Measurements from ENCODE around the gene BMX.

BMX gene

DNA sequence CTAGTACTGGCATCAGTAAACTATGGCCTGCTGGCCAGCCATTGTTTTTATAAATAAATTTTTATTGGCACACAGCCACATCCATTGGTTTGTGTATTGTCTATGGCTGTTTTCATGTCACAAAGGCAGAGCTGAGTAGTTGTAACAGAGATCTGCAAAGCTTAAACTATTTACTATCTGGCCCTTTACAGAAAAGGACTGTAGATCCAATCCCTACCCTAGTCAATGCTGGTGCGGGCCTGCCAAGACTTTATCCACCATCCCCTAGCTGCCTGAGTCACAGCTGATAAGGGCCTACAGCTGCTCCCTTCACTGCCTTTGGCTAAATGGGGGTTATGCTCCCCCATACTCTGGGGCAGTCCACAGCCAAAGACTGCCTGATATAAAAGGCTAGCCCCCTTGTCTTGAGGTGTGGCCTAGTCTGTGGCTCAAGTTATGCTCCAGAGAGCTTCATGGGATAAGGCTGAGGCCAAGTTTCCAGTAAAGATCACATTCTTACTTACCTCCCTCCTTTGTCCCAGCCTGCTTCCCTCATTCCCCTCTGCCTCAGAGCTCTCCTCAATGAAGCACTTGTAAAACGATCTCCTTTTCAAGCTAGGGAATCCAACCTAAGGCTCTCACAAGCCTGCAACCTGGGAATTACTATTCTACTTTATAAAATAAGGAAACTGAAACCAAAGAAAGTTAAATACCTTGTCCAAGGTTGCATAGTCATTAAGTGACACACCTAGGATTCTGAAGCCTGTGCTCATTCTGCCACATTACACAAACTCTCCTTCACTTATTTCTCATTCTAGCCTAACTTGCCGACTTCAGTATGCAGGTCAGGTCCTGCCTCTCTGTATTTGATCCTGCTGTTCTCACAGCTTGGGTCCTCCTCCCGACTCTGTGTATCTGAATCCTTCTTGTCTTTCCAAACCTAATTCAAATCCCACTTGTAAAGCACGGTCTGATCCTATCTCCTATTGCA lies 79.5 kb downstream of the BMX start:
- peaks cover 2% of the 10 kb centered on the region for H3K27me3 Mint-ChIP-seq

DNA sequence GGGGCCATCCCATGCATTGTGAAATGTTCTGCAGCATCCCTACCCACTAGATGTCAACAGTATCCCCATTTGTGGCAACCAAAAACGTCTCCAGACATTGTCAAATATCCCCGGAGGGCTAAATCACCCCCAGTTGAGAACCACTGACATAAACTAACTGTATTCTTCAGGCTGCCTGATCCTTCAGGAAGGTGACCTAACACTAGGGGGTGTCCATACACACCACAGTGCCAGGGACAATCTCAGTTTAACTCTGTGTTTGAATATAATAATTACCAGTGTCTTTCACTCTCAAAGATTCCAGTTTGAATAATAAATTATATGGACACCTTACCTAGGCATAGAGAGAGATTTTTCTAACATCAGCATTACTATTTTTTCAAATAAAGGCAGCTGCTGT lies 93.8 kb downstream of the BMX start:
- no peak overlapping the region for H3K27ac Mint-ChIP-seq
- H3K9me3 Mint-ChIP-seq: no peaks in the 10 kb centered on the region
- H3K27me3 Mint-ChIP-seq: peaks cover 7% of the 10 kb centered on the region
- H3K4me1 Mint-ChIP-seq: no peaks in the 10 kb centered on the region
- no peak overlapping the region for H3K4me3 Mint-ChIP-seq
- H3K36me3 Mint-ChIP-seq: no peaks in the 10 kb centered on the region

More for the DNA sequence above, 79.5 kb downstream of the BMX start:
- H3K4me3 Mint-ChIP-seq: no peak overlapping the region
- H3K36me3 Mint-ChIP-seq: no peaks in the 10 kb centered on the region
- H3K27ac Mint-ChIP-seq: no peak overlapping the region
- H3K4me1 Mint-ChIP-seq: no peaks in the 10 kb centered on the region
- H3K9me3 Mint-ChIP-seq: no peaks in the 10 kb centered on the region

DNA sequence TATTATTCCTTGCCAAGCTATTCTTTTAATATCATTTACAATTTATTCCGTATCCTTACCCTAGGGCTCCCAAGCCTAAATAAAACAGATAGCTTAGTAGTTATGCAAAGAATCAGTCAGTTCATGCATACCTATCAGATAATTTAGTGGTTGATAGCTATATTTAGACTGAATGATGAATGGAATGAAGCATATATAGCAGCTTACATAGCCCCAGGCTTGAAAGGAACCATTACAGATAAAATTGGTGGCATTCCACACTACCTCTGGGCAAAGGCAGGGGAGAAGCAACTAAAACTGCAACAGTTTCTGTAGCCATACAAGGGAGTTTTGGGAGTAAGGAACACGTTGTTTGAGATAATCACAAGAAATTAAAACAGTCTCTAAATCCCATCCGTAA lies 97.4 kb downstream of the BMX start:
- Mint-ChIP-seq H3K27ac (no peak overlapping the region), H3K4me1 (no peaks in the 10 kb centered on the region), H3K9me3 (no peaks in the 10 kb centered on the region), H3K36me3 (no peaks in the 10 kb centered on the region), H3K27me3 (peaks cover 1% of the 10 kb centered on the region), H3K4me3 (no peak overlapping the region)

DNA sequence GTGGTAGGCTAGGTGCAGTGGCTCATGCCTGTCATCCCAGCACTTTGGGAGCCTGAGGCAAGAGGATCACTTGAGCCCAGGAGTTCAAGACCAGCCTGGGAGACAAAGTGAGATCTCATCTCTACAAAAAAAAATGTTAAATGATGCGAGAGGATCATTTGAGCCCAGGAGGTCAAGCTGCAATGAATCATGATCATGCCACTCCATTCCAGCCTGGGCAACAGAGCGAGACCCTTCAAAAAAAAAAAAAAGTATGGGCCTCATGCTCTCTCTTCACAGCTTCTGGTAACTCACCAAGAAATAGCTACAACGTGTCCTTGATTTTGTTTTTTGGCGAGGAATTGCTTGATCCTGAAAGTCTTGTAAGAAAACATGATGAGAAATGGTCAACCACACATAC lies 98.9 kb downstream of the BMX start:
- Mint-ChIP-seq H3K4me1 (no peaks in the 10 kb centered on the region), H3K4me3 (no peak overlapping the region), H3K27me3 (peaks cover 3% of the 10 kb centered on the region), H3K36me3 (no peaks in the 10 kb centered on the region), H3K27ac (no peak overlapping the region), H3K9me3 (no peaks in the 10 kb centered on the region)

DNA sequence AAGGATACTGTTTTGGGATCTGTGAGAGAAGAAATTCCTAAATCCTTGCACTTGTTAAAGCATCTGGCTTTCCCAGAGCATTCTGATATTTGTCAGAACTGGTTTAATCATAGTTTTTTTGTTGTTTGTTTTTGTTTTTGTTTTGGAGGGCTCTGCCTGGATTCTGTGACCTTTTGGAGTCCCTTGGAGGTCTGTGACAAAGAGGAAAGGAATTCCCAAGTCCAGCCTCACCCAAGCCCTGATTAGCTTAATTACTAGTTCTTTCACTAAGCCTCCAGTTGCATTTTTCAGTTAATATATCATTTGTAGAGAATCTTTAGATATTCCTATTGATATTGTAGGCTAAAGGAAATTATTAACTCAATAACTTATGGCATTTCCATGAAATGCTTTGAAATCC lies 99.4 kb downstream of the BMX start:
- Mint-ChIP-seq H3K4me1 (no peaks in the 10 kb centered on the region), H3K4me3 (no peak overlapping the region), H3K9me3 (no peaks in the 10 kb centered on the region), H3K27ac (no peak overlapping the region), H3K36me3 (no peaks in the 10 kb centered on the region), H3K27me3 (peaks cover 3% of the 10 kb centered on the region)

DNA sequence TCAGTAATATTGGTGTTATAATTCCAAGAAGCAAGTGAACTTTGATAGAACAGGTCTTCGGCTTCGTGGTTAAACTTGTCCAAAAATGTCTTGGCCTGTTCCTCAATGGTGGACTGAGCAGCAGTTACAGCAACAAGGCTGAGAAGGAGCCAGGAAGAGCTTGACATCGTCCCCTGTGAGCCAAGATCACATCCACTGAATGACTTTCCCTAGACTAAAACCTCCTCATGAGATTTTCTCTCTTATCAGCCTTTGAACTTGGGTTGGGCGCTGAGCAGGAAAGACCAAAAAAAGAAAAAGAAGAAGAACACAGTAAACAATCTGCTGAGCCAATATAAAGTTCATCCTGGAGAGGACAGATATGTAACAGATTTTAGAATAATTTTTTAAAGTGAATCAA lies 100.1 kb downstream of the BMX start, which contains the start of gene ACE2:
ACE2 (minus strand) TSS at position 216 of the 400 bp plus-strand sequence; CDS start at position 167, 49 bp downstream.
- H3K27me3 Mint-ChIP-seq: peaks cover 3% of the 10 kb centered on the region
- no peaks in the 10 kb centered on the region for H3K4me1 Mint-ChIP-seq
- no peaks in the 10 kb centered on the region for H3K36me3 Mint-ChIP-seq
- no peaks in the 10 kb centered on the region for H3K9me3 Mint-ChIP-seq
- no peak within 1 kb of the TSS for H3K27ac Mint-ChIP-seq
- no peak within 1 kb of the TSS for H3K4me3 Mint-ChIP-seq

DNA sequence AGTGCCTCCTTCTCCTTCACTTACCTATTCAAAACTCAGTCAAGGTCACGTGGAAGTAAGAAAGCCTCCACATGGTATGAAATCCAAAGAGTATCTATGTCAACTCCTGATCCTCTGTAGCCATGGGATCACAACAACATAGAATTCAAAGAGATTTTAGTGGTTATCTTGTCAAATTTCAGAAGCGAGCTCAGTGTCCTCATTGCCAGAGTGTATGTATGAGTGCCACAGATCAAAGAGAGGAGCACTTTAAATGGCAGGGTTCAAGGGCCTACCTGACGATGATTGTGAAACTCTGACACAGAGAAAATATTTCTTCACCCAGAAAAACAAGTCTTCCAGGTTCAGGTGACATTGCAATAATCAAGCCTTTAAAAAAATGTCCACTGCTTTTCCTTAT lies 101.3 kb downstream of the BMX start:
- no peak overlapping the region for H3K27ac Mint-ChIP-seq
- no peaks in the 10 kb centered on the region for H3K9me3 Mint-ChIP-seq
- peaks cover 3% of the 10 kb centered on the region for H3K27me3 Mint-ChIP-seq
- H3K4me3 Mint-ChIP-seq: no peak overlapping the region
- H3K4me1 Mint-ChIP-seq: no peaks in the 10 kb centered on the region
- H3K36me3 Mint-ChIP-seq: no peaks in the 10 kb centered on the region

DNA sequence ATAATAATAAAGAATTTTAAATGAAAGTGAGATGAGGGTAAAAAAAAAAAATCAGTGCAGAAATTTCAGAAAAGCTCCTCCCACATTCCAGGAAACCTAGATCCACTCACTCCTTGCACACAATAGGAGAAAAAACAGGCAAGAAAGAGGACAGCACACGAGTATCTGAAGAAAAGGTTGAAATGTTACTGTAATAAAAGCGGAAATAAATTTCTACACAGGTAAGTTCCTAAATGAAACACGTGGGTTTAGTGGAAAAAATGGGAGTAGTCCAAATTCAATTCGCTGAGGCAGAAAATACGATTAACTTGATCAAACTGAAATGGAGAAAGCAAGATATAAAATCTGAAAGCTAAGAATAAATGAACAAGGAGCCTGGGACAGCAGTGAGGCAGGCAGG lies 102.2 kb downstream of the BMX start:
- Mint-ChIP-seq H3K36me3 (no peaks in the 10 kb centered on the region), H3K27me3 (peaks cover 3% of the 10 kb centered on the region), H3K4me3 (no peak overlapping the region), H3K4me1 (no peaks in the 10 kb centered on the region), H3K9me3 (no peaks in the 10 kb centered on the region), H3K27ac (no peak overlapping the region)

DNA sequence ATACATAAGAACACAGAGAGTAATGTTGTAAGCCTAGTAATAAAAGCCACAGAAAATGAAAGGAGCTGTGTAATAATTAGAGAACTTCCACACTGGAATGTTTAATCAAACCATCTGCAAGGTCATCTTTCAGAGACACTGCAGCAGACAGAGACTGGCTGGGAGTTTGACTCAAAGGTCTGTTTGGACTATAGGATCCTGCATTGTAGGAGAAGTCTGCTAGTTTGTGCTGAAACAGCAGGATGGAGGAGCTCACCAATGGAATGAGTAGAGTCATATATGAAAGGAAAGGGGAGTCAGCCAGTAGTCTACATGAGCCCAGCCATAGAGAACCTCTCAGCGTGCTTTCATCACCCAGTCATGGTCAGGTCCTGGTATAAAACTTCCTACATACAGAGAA lies 104.6 kb downstream of the BMX start:
- Mint-ChIP-seq H3K4me1 (no peaks in the 10 kb centered on the region), H3K9me3 (no peaks in the 10 kb centered on the region), H3K36me3 (no peaks in the 10 kb centered on the region), H3K27me3 (peaks cover 6% of the 10 kb centered on the region), H3K4me3 (no peak overlapping the region), H3K27ac (no peak overlapping the region)
